Cardiac muscle cell (in vitro differentiated cells and primary cell): ENCODE measurements around the gene SPRED1. TPM values are rescaled to one million over a fixed set of nuclear protein-coding genes. Genes with fewer than 3 reads are reported as not detected.

Source experiments
- DNase-seq, 2 donors: peaks; one replicate each; pipeline versions ENCODE4 v3.0.0 to v3.0.0-alpha.2; 2010 to 2017; ENCODE audit warnings: low read depth in 1 of 2, low spot score in 1 of 2
- H3K27ac ChIP-seq: fragments of 200-600 bp; sonication (generic); 2 replicates; pipeline ENCODE4 v1.5.1; 2016
- H3K27me3 ChIP-seq: fragments of 200-600 bp; sonication (generic); 2 replicates; pipeline ENCODE4 v1.6.0; 2016; ENCODE audit warnings: control low read depth
- H3K36me3 ChIP-seq: fragments of 200-600 bp; sonication (generic); 2 replicates; pipeline ENCODE4 v1.5.1; 2016; ENCODE audit warnings: control low read depth
- H3K4me1 ChIP-seq: fragments of 200-600 bp; sonication (generic); 2 replicates; pipeline ENCODE4 v1.8.1; 2017; ENCODE audit warnings: low read depth, mild to moderate bottlenecking, mixed run types
- H3K4me3 ChIP-seq: fragments of 200-600 bp; sonication (generic); 2 replicates; pipeline ENCODE4 v1.5.1; 2016; ENCODE audit warnings: mild to moderate bottlenecking
- H3K9me3 ChIP-seq: fragments of 200-600 bp; sonication (generic); 2 replicates; pipeline ENCODE4 v1.5.1; 2017; ENCODE audit warnings: low read depth, mild to moderate bottlenecking, control low read depth
- polyA plus RNA-seq: library from polyadenylated mRNA; unstranded; fragments of >200 nt; fragmentation: Nextera tagmentation; extraction: Ambion mirVana; gene quantifications from 2 replicates; pipeline ENCODE4 v1.2.1, GENCODE V29; 2016
- total RNA-seq: library from RNA; depleted of rRNA; stranded (reverse); fragments of >200 nt; gene quantifications from 2 replicates; pipeline ENCODE4 v1.2.3, GENCODE V29; 2016
- TF ChIP-seq, protein P1 (sequence below): IDR thresholded peaks from 2 replicates; pipeline ENCODE4 v1.5.1; 2012; ENCODE audit warnings: low read depth, mild to moderate bottlenecking, low read length

The SPRED1 gene
- total and polyA plus RNA-seq, 2 experiments from 2014 or later: 8.2 to 17.3 TPM

DNA sequence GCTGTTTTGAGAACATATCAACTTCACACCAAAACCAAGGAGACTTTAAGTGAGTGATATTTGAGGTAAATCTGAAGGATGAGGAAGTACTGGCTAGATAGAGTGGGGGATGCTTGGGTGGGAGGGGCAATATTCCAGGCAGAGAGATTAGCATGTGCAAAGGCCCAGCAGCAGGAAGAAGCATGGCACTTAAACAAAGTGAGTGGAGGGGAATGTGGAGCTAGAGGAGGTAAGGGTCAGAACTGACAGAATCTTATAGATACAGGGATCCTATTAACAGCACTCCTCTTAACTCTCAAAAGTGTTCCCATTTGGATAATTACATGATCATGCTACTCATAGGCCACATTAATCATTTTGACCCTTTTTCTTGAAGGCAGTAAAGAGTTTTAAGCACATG lies 41.4 kb upstream of the SPRED1 start:
- no peak for DNase-seq
- no peak overlapping the region for H3K27ac ChIP-seq
- no peaks in the 10 kb centered on the region for H3K27me3 ChIP-seq
- H3K9me3 ChIP-seq: no peaks in the 10 kb centered on the region
- TF ChIP-seq, protein P1, sequence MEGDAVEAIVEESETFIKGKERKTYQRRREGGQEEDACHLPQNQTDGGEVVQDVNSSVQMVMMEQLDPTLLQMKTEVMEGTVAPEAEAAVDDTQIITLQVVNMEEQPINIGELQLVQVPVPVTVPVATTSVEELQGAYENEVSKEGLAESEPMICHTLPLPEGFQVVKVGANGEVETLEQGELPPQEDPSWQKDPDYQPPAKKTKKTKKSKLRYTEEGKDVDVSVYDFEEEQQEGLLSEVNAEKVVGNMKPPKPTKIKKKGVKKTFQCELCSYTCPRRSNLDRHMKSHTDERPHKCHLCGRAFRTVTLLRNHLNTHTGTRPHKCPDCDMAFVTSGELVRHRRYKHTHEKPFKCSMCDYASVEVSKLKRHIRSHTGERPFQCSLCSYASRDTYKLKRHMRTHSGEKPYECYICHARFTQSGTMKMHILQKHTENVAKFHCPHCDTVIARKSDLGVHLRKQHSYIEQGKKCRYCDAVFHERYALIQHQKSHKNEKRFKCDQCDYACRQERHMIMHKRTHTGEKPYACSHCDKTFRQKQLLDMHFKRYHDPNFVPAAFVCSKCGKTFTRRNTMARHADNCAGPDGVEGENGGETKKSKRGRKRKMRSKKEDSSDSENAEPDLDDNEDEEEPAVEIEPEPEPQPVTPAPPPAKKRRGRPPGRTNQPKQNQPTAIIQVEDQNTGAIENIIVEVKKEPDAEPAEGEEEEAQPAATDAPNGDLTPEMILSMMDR: no peak
- H3K36me3 ChIP-seq: no peaks in the 10 kb centered on the region
- H3K4me1 ChIP-seq: peaks cover 25% of the 10 kb centered on the region
- no peak overlapping the region for H3K4me3 ChIP-seq

DNA sequence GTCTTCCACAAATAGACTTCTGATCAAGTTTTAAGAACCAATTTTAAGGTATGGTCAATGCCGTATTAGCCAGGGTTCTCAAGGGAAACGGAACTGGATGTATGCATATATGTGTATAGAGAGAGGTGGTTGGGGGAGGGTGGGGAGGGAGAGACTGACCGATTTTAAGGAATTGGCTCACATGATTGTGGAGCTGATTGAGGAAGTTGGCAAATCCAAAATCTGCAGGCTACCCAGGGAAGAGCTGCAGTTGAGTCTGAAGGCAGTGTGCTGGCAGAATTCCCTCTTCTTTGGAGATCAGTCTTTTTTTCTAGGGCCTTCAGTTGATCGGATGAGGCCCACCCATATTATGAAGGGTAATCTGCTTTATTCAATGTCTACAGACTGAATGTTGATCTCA lies 40.8 kb upstream of the SPRED1 start:
- Histone ChIP-seq H3K36me3 (no peaks in the 10 kb centered on the region), H3K4me3 (no peak overlapping the region), H3K4me1 (peaks cover 22% of the 10 kb centered on the region), H3K9me3 (no peaks in the 10 kb centered on the region), H3K27ac (no peak overlapping the region), H3K27me3 (no peaks in the 10 kb centered on the region)
- TF ChIP-seq, protein P1: no peak
- DNase-seq: no peak

DNA sequence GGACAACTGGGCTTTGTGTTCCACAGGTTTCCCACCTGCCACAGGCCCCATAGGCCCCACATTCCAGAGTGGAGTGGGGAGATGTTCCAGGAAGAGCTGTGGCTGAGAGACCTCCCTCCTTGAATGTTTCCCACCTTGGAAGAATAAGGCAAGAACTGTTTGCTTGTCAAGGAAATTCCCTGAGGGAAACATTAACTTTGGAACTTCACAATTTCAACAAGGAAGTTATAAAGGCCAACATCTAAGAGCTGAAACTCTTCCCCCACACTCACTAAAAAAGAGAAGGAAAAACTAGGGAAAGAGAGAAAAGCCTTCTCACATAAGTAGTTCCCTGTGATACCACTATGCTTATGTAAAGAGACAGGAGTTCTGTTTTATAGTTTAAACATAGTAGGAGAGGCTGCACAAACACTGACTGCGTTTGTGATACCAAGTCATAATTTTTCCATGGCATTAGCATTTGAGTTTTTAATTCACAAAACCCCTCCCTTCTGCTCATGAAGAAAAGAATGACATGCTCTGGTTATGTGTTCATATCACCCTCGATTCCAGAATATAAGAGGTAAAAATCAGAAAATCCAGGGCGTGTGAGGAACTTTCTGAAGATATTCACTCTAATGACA lies 39.8 kb upstream of the SPRED1 start:
- no peaks in the 10 kb centered on the region for H3K9me3 ChIP-seq
- H3K27ac ChIP-seq: no peak overlapping the region
- TF ChIP-seq, protein P1: no peak
- H3K4me3 ChIP-seq: no peak overlapping the region
- H3K36me3 ChIP-seq: no peaks in the 10 kb centered on the region
- peaks cover 29% of the 10 kb centered on the region for H3K4me1 ChIP-seq
- DNase-seq: no peak
- no peaks in the 10 kb centered on the region for H3K27me3 ChIP-seq

DNA sequence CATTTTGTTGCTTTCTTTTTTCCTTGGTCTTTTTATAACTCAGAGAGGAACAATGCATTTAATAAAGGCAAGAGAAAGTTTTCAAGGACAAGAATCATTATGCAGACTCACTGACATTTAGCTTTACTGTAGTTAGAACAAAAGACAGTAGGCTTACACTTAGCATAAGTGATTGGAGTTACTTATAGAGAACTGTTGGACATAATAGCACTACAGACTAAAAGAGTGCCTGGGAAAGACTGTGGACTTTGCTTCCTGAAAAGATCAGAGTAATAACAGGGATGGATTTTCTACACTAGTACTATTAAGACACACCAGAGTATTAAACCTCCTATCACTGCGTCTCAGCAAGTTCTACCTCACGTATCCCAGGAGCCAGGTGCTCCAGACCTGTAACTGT lies 39.3 kb upstream of the SPRED1 start:
- H3K27me3 ChIP-seq: no peaks in the 10 kb centered on the region
- H3K27ac ChIP-seq: no peak overlapping the region
- peaks cover 30% of the 10 kb centered on the region for H3K4me1 ChIP-seq
- no peaks in the 10 kb centered on the region for H3K36me3 ChIP-seq
- no peak for DNase-seq
- TF ChIP-seq, protein P1: no peak
- no peaks in the 10 kb centered on the region for H3K9me3 ChIP-seq
- no peak overlapping the region for H3K4me3 ChIP-seq

DNA sequence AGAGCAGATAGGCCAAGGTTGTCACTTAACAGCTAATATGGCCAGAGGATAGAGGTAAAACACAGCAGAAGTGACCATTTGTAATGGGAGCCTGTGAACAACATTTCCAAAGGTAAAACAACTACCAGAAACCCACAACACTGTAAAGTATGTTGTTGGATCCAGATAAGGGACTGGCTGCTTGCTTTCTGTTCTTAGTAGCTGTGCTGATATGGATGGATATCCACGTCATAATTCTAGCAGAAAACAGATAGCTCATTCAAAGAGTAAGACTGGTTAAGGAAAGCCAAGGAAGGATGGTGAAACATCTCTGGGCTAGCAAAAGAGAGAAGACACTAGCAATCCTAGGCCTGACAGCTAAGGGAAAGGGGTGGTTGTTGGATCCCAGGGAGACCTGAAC lies 36.9 kb upstream of the SPRED1 start:
- TF ChIP-seq, protein P1: no peak
- Histone ChIP-seq H3K27me3 (no peaks in the 10 kb centered on the region), H3K27ac (no peak overlapping the region), H3K9me3 (no peaks in the 10 kb centered on the region), H3K4me3 (no peak overlapping the region), H3K4me1 (peaks cover 25% of the 10 kb centered on the region), H3K36me3 (no peaks in the 10 kb centered on the region)
- DNase-seq: peak in 1 of 2 donors; percentile 78
